ENCODE measurements around the gene GAGE10.

The GAGE10 gene

GRCh38 chrX:49291615-49292337 lies 11.7 kb upstream of the GAGE10 start:
- peak; percentile 70 for TF ChIP-seq CTCF (IDR thresholded peaks at IDR 0.05)

- no peak for TF ChIP-seq CTCF (IDR thresholded peaks at IDR 0.05)
Measured at GRCh38 chrX:49292400-49293362, 10.8 kb upstream of the GAGE10 start.

- no peak for TF ChIP-seq CTCF (IDR thresholded peaks at IDR 0.05)
Measured at GRCh38 chrX:49300703-49301102, 2.7 kb upstream of the GAGE10 start.

- TF ChIP-seq CTCF (IDR thresholded peaks at IDR 0.05): no peak
Measured at GRCh38 chrX:49308604-49309269, 5.3 kb downstream of the GAGE10 start.

GRCh38 chrX:49309401-49309981 lies 6.0 kb downstream of the GAGE10 start:
- no peak for TF ChIP-seq CTCF (IDR thresholded peaks at IDR 0.05)

- no peak for TF ChIP-seq CTCF (IDR thresholded peaks at IDR 0.05)
Measured at GRCh38 chrX:49310371-49310770, 6.9 kb downstream of the GAGE10 start.

- no peak for TF ChIP-seq CTCF (IDR thresholded peaks at IDR 0.05)
Measured at GRCh38 chrX:49312176-49312575, 8.7 kb downstream of the GAGE10 start.
